Vagina (tissue), 2 donors: ENCODE data around the gene RNH1. TPM values are rescaled to one million over a fixed set of nuclear protein-coding genes. Genes with fewer than 3 reads are reported as not detected.

Experiments used
- DNase-seq, 2 donors: peaks; one replicate each; pipeline ENCODE4 v3.0.0-alpha.2; 2017; ENCODE audit errors: extremely low spot score in 2 of 2
- H3K27ac ChIP-seq: fragments of 200-600 bp; sonication (generic); one replicate; pipeline ENCODE4 v1.5.1; 2019
- H3K27me3 ChIP-seq: fragments of 200-600 bp; sonication (generic); one replicate; pipeline ENCODE4 v1.5.1; 2019
- H3K36me3 ChIP-seq, 2 donors: fragments of 200-600 bp; sonication (generic); one replicate each; pipeline ENCODE4 v1.5.1; 2017 to 2019
- H3K4me1 ChIP-seq: fragments of 200-600 bp; sonication (generic); one replicate; pipeline ENCODE4 v1.5.1; 2019
- H3K4me3 ChIP-seq, 2 donors: fragments of 200-600 bp; sonication (generic); 1 replicate in 1 of 2; 2 replicates in 1 of 2; pipeline ENCODE4 v1.5.1; 2016 to 2019
- H3K9me3 ChIP-seq: fragments of 200-600 bp; sonication (generic); one replicate; pipeline ENCODE4 v1.5.1; 2019
- CTCF ChIP-seq, 3 experiments: fragments of 450-650 bp in 2 of 3; fragments of 200-600 bp in 1 of 3; sonication (generic) in 1 of 3; IDR thresholded peaks; one replicate each; pipeline ENCODE4 v1.5.1; 2017 to 2019; ENCODE audit warnings: antibody characterized with exemption in 3 of 3, mild to moderate bottlenecking in 2 of 3, moderate library complexity in 2 of 3
- POLR2A ChIP-seq, 2 donors: fragments of 450-650 bp; IDR thresholded peaks; one replicate each; pipeline ENCODE4 v1.6.1; 2017; ENCODE audit warnings: antibody characterized with exemption in 2 of 2, mild to moderate bottlenecking in 2 of 2, moderate library complexity in 2 of 2
- POLR2AphosphoS5 ChIP-seq, 2 donors: sonication (generic); formaldehyde crosslinking; IDR thresholded peaks; one replicate each; pipeline ENCODE4 v1.9.0; 2017; ENCODE audit warnings: antibody characterized with exemption in 2 of 2, mild to moderate bottlenecking in 2 of 2, low read depth in 1 of 2; ENCODE audit not compliant: insufficient read depth in 1 of 2
- intact Hi-C: fragments of 100-400 bp; cut with DNase I; formaldehyde crosslinking; loops from one replicate; pipeline ENCODE4 v1.15.1; 2023
- total RNA-seq: library from RNA; depleted of rRNA; stranded (reverse); fragments of >200 nt; gene quantifications from one replicate; pipeline ENCODE4 v1.2.3, GENCODE V29; 2016

RNH1 gene
- total RNA-seq, 1 donor from 2014 or later, result 252 TPM

GRCh38 chr11:534396-535209 is 27.6 kb upstream of the RNH1 start:
- TF ChIP-seq CTCF (IDR thresholded peaks at IDR 0.05) (no peak), POLR2AphosphoS5 (IDR thresholded peaks at IDR 0.05; ENCODE audit: insufficient read depth in 1 of 2, low read depth in 1 of 2) (peak; percentile 26 to 65), POLR2A (IDR thresholded peaks at IDR 0.05) (no peak)
- peak overlapping the region; percentile 90 for H3K27ac ChIP-seq
- H3K9me3 ChIP-seq, result no peaks in the 10 kb centered on the region
- H3K4me1 ChIP-seq, result peaks cover 49% of the 10 kb centered on the region
- peaks cover 0 to 29% of the 10 kb centered on the region in 2 donors for H3K36me3 ChIP-seq
- intact Hi-C loops, result no loop called here
- DNase-seq, result no peak
- H3K27me3 ChIP-seq, result no peaks in the 10 kb centered on the region
- H3K4me3 ChIP-seq, result peak overlapping the region; percentile 61 to 91

GRCh38 chr11:533586-534395 is 26.7 kb upstream of the RNH1 start:
- Histone ChIP-seq H3K9me3 (no peaks in the 10 kb centered on the region), H3K36me3 (peaks cover 0 to 29% of the 10 kb centered on the region in 2 donors), H3K27ac (peak overlapping the region; percentile 90), H3K27me3 (no peaks in the 10 kb centered on the region), H3K4me1 (peaks cover 49% of the 10 kb centered on the region), H3K4me3 (peak overlapping the region; percentile 61 to 91)
- intact Hi-C loops, result no loop called here
- no peak for DNase-seq
- no peak for TF ChIP-seq POLR2AphosphoS5 (IDR thresholded peaks at IDR 0.05; ENCODE audit: insufficient read depth in 1 of 2, low read depth in 1 of 2)
- TF ChIP-seq POLR2A (IDR thresholded peaks at IDR 0.05), result no peak
- no peak for TF ChIP-seq CTCF (IDR thresholded peaks at IDR 0.05)

- TF ChIP-seq POLR2A (IDR thresholded peaks at IDR 0.05), result no peak
- no peak for TF ChIP-seq POLR2AphosphoS5 (IDR thresholded peaks at IDR 0.05; ENCODE audit: insufficient read depth in 1 of 2, low read depth in 1 of 2)
- no peak for TF ChIP-seq CTCF (IDR thresholded peaks at IDR 0.05)
- Histone ChIP-seq H3K36me3 (peaks cover 0 to 29% of the 10 kb centered on the region in 2 donors), H3K27ac (no peak overlapping the region), H3K4me1 (peaks cover 49% of the 10 kb centered on the region), H3K9me3 (no peaks in the 10 kb centered on the region), H3K27me3 (no peaks in the 10 kb centered on the region), H3K4me3 (no peak overlapping the region)
- intact Hi-C loops, result no loop called here
- no peak for DNase-seq
These were observed 26.0 kb upstream of the RNH1 start for GRCh38 chr11:532986-533585.

- no peak overlapping the region for H3K27ac ChIP-seq
- H3K27me3 ChIP-seq, result no peaks in the 10 kb centered on the region
- no peaks in the 10 kb centered on the region for H3K9me3 ChIP-seq
- no peak for DNase-seq
- TF ChIP-seq CTCF (IDR thresholded peaks at IDR 0.05) (no peak), POLR2A (IDR thresholded peaks at IDR 0.05) (no peak), POLR2AphosphoS5 (IDR thresholded peaks at IDR 0.05; ENCODE audit: insufficient read depth in 1 of 2, low read depth in 1 of 2) (no peak)
- no peak overlapping the region for H3K4me3 ChIP-seq
- peaks cover 0 to 29% of the 10 kb centered on the region in 2 donors for H3K36me3 ChIP-seq
- H3K4me1 ChIP-seq, result peaks cover 44% of the 10 kb centered on the region
- intact Hi-C loops, result no loop called here
These were observed 25.5 kb upstream of the RNH1 start for GRCh38 chr11:532527-532985.
